GM12801 (cell line): Measurements from ENCODE around the gene CCNY.

Source experiments
- CTCF ChIP-seq: IDR thresholded peaks from one replicate; pipeline ENCODE4 v1.5.1; 2011; ENCODE audit warnings: control low read depth; ENCODE audit not compliant: insufficient read length; ENCODE audit errors: extremely low read depth

The CCNY gene

GRCh38 chr10:35613597-35614226 lies 277.4 kb downstream of the CCNY start:
- no peak for TF ChIP-seq CTCF

DNA sequence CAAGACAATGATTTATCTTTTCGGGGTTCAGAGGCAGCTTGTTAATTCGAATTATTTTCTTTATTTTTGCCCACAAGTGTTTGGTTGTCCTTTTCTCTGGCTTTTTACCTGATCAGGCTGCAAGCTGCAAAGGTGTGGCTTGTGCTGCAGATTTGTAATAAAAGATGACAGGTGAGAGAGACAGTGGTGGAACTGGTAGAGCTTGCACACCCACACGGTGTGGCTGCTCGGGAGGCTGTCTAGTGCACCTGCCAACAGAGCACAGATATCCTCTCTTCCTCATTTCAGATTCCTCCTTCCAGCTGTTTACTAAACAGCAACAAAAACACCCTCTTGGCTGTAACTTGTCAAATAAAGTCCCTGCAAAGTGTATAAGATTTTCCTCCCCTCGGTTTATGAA lies 278.0 kb downstream of the CCNY start:
- TF ChIP-seq CTCF = no peak
